ENCODE results near the gene IL17B.

- TF ChIP-seq EP300 (IDR thresholded peaks at IDR 0.05) (no peak), POLR2A (IDR thresholded peaks at IDR 0.05) (no peak), CTCF (IDR thresholded peaks at IDR 0.05) (no peak), POLR2AphosphoS5 (IDR thresholded peaks at IDR 0.05) (no peak)
Measured at GRCh38 chr5:149399775-149400174, 20.7 kb upstream of the IL17B start.
